GM23338 (cell line): ENCODE measurements around the gene KDM7A. TPM values are rescaled to one million over a fixed set of nuclear protein-coding genes. Genes with fewer than 3 reads are reported as not detected.

ENCODE experiments used
- ATAC-seq: fragments of 200-7000 bp; cut with Tn5 transposase; 3 replicates; pipeline ENCODE4 v1.9.1; 2020
- DNase-seq: peaks from one replicate; pipeline ENCODE4 v3.0.0-alpha.2; 2015; ENCODE audit warnings: low spot score
- H2AFZ ChIP-seq: fragments of 200-600 bp; sonication (generic); 2 replicates; pipeline ENCODE4 v1.8.0; 2016; ENCODE audit warnings: antibody characterized with exemption, mild to moderate bottlenecking, moderate library complexity
- H3F3A ChIP-seq: fragments of 200-600 bp; sonication (generic); replicated peaks from 2 replicates; pipeline ENCODE4 v1.8.0; 2017; ENCODE audit warnings: antibody characterized with exemption, mixed run types, low read depth
- H3K27ac ChIP-seq: fragments of 200-600 bp; sonication (generic); 2 replicates; pipeline ENCODE4 v1.6.1; 2016; ENCODE audit warnings: low read depth
- H3K27me3 ChIP-seq: fragments of 200-600 bp; sonication (generic); 2 replicates; pipeline ENCODE4 v1.8.0; 2016; ENCODE audit warnings: mild to moderate bottlenecking, mixed run types, moderate library complexity; ENCODE audit not compliant: insufficient read depth
- H3K36me3 ChIP-seq: fragments of 200-600 bp; sonication (generic); 2 replicates; pipeline ENCODE4 v1.8.0; 2016; ENCODE audit warnings: mild to moderate bottlenecking; ENCODE audit not compliant: insufficient read depth
- H3K4me1 ChIP-seq: fragments of 200-600 bp; sonication (generic); 2 replicates; pipeline ENCODE4 v1.8.0; 2016; ENCODE audit warnings: mild to moderate bottlenecking, moderate library complexity; ENCODE audit not compliant: insufficient read depth
- H3K4me2 ChIP-seq: fragments of 200-600 bp; sonication (generic); 2 replicates; pipeline ENCODE4 v1.7.1; 2017; ENCODE audit warnings: mixed run types
- H3K4me3 ChIP-seq: fragments of 200-600 bp; sonication (generic); 2 replicates; pipeline ENCODE4 v1.6.1; 2016; ENCODE audit warnings: mixed run types
- H3K79me2 ChIP-seq: fragments of 200-600 bp; sonication (generic); replicated peaks from 2 replicates; pipeline ENCODE4 v1.8.0; 2017; ENCODE audit warnings: mild to moderate bottlenecking; ENCODE audit not compliant: insufficient read depth
- H3K9me2 ChIP-seq: fragments of 200-600 bp; sonication (generic); 2 replicates; pipeline ENCODE4 v1.8.0; 2017; ENCODE audit not compliant: insufficient read depth
- H4K20me1 ChIP-seq: fragments of 200-600 bp; sonication (generic); replicated peaks from 2 replicates; pipeline ENCODE4 v1.8.0; 2017; ENCODE audit warnings: mild to moderate bottlenecking; ENCODE audit not compliant: insufficient read depth
- H3K27ac Mint-ChIP-seq: 2 replicates; pipeline ENCODE4 v1.8.0; 2020; ENCODE audit warnings: inconsistent platforms, mild to moderate bottlenecking, moderate library complexity, mixed read lengths
- H3K27me3 Mint-ChIP-seq: 3 replicates; pipeline ENCODE4 v1.8.0; 2022; ENCODE audit warnings: low read depth, mild to moderate bottlenecking, moderate library complexity, mixed read lengths, inconsistent platforms; ENCODE audit not compliant: insufficient read depth, poor library complexity
- H3K36me3 Mint-ChIP-seq: 3 replicates; pipeline ENCODE4 v1.8.0; 2021; ENCODE audit warnings: low read depth, mild to moderate bottlenecking, inconsistent platforms, moderate library complexity, mixed read lengths
- H3K4me1 Mint-ChIP-seq: 3 replicates; pipeline ENCODE4 v1.8.0; 2020; ENCODE audit warnings: mild to moderate bottlenecking, inconsistent platforms, mixed read lengths
- H3K4me3 Mint-ChIP-seq: 3 replicates; pipeline ENCODE4 v1.8.0; 2021; ENCODE audit warnings: moderate library complexity, mild to moderate bottlenecking, inconsistent platforms, mixed read lengths
- H3K9me3 Mint-ChIP-seq: 3 replicates; pipeline ENCODE4 v1.8.0; 2020; ENCODE audit warnings: moderate library complexity, mild to moderate bottlenecking, inconsistent platforms, mixed read lengths
- CREB1 ChIP-seq: fragments of 250-450 bp; sonication (Bioruptor Pico); IDR thresholded peaks from 2 replicates; pipeline ENCODE4 v1.5.0; 2020; ENCODE audit warnings: low read depth, mild to moderate bottlenecking, moderate library complexity
- CTCF ChIP-seq, 2 experiments: fragments of 200-600 bp in 1 of 2; sonication (generic) in 1 of 2; conservative IDR thresholded peaks; 2 replicates each; pipeline versions ENCODE4 v1.5.1 to v1.6.1; 2016 to 2017; ENCODE audit warnings: antibody characterized with exemption in 2 of 2, low read depth in 2 of 2, mild to moderate bottlenecking in 2 of 2, moderate library complexity in 1 of 2
- ETS1 ChIP-seq: IDR thresholded peaks from 2 replicates; pipeline ENCODE4 v1.6.1; 2016; ENCODE audit warnings: antibody characterized with exemption
- EZH2 ChIP-seq: fragments of 200-600 bp; sonication (generic); IDR thresholded peaks from one replicate; pipeline ENCODE4 v1.8.0; 2017; ENCODE audit warnings: antibody characterized with exemption, mild to moderate bottlenecking, low read depth; ENCODE audit not compliant: unreplicated experiment
- EZH2phosphoT487 ChIP-seq: fragments of 200-600 bp; sonication (generic); IDR thresholded peaks from one replicate; pipeline ENCODE4 v1.8.1; 2018; ENCODE audit warnings: antibody characterized with exemption; ENCODE audit not compliant: unreplicated experiment
- JUNB ChIP-seq: IDR thresholded peaks from one replicate; pipeline ENCODE4 v1.6.1; 2016; ENCODE audit warnings: antibody characterized with exemption; ENCODE audit not compliant: unreplicated experiment
- NANOG ChIP-seq: IDR thresholded peaks from 2 replicates; pipeline ENCODE4 v1.6.1; 2016; ENCODE audit warnings: antibody characterized with exemption, borderline replicate concordance
- POLR2AphosphoS5 ChIP-seq: IDR thresholded peaks from 2 replicates; pipeline ENCODE4 v1.6.1; 2016; ENCODE audit warnings: antibody characterized with exemption, low read depth
- REST ChIP-seq: IDR thresholded peaks from one replicate; pipeline ENCODE4 v1.6.1; 2018; ENCODE audit warnings: antibody characterized with exemption; ENCODE audit not compliant: unreplicated experiment
- STAT1 ChIP-seq: IDR thresholded peaks from one replicate; pipeline ENCODE4 v1.6.1; 2016; ENCODE audit warnings: antibody characterized with exemption; ENCODE audit not compliant: unreplicated experiment
- ZNF114 ChIP-seq: fragments of 250-450 bp; sonication (Bioruptor Pico); IDR thresholded peaks from 2 replicates; pipeline ENCODE4 v1.5.0; 2020; ENCODE audit warnings: mild to moderate bottlenecking, moderate library complexity
- ZNF331 ChIP-seq: fragments of 250-450 bp; sonication (Bioruptor Pico); IDR thresholded peaks from 2 replicates; pipeline ENCODE4 v1.5.0; 2020; ENCODE audit warnings: low read depth, mild to moderate bottlenecking, moderate library complexity
- ZNF462 ChIP-seq: fragments of 250-450 bp; sonication (Bioruptor Pico); IDR thresholded peaks from 2 replicates; pipeline ENCODE4 v1.5.0; 2020; ENCODE audit warnings: mild to moderate bottlenecking, moderate library complexity
- polyA plus RNA-seq: library from polyadenylated mRNA; unstranded; fragments of >200 nt; fragmentation: Nextera tagmentation; extraction: Ambion mirVana; gene quantifications from 2 replicates; pipeline ENCODE4 v1.2.1, GENCODE V29; 2016
- total RNA-seq: library from RNA; depleted of rRNA; stranded (reverse); fragments of >200 nt; shearing (Covaris generic); gene quantifications from 2 replicates; pipeline ENCODE4 v1.2.3, GENCODE V29; 2014

The KDM7A gene
- total and polyA plus RNA-seq, 2 experiments from 2014 or later, result 2.3 to 10.8 TPM

GRCh38 chr7:140045697-140046096 lies 131.1 kb downstream of the KDM7A start:
- Histone ChIP-seq H3K9me2 (no peaks in the 10 kb centered on the region), H3K4me1 (no peaks in the 10 kb centered on the region), H3K79me2 (no peaks in the 10 kb centered on the region), H3K4me2 (no peak overlapping the region), H3K27me3 (no peaks in the 10 kb centered on the region), H3K27ac (no peak overlapping the region), H4K20me1 (no peaks in the 10 kb centered on the region), H3F3A (no peaks in the 10 kb centered on the region), H3K36me3 (no peaks in the 10 kb centered on the region; the same call in 1 of the 2 replicates), H3K4me3 (no peak overlapping the region), H2AFZ (no peak overlapping the region)
- Mint-ChIP-seq H3K27ac (no peak overlapping the region), H3K27me3 (peaks cover 2% of the 10 kb centered on the region), H3K4me1 (no peaks in the 10 kb centered on the region), H3K9me3 (no peaks in the 10 kb centered on the region), H3K36me3 (no peaks in the 10 kb centered on the region), H3K4me3 (no peak overlapping the region)
- ATAC-seq, result no peak
- no peak for DNase-seq
- TF ChIP-seq POLR2AphosphoS5 (no peak), REST (no peak), ZNF331 (CRISPR knock-in tag) (no peak), ZNF462 (CRISPR knock-in tag) (no peak), ETS1 (no peak), STAT1 (no peak), EZH2 (no peak), CREB1 (CRISPR knock-in tag) (no peak), CTCF (conservative IDR thresholded peaks at IDR 0.05; ENCODE audit: low read depth in 2 of 2) (no peak), JUNB (no peak), ZNF114 (no peak), EZH2phosphoT487 (no peak), NANOG (no peak)
